IgD-negative memory B cell (primary cell): ENCODE data around the gene TMEM225. TPM values are rescaled to one million over a fixed set of nuclear protein-coding genes. Genes with fewer than 3 reads are reported as not detected.
"Not testable (repeated sequence)": the region's sequence is repeated elsewhere in the genome, so short reads cannot be mapped to it uniquely, and the experiment has no call there.

Experiments used
- H3K27ac Mint-ChIP-seq, 3 donors: one replicate each; pipeline ENCODE4 v1.8.0; 2020 to 2022; ENCODE audit warnings: mild to moderate bottlenecking in 3 of 3, mixed read lengths in 3 of 3, moderate library complexity in 1 of 3
- H3K27me3 Mint-ChIP-seq: one replicate; pipeline ENCODE4 v1.8.0; 2021; ENCODE audit warnings: mixed read lengths
- H3K36me3 Mint-ChIP-seq: one replicate; pipeline ENCODE4 v1.8.0; 2020; ENCODE audit warnings: mild to moderate bottlenecking, mixed read lengths
- H3K4me1 Mint-ChIP-seq, 3 donors: one replicate each; pipeline ENCODE4 v1.8.0; 2020 to 2022; ENCODE audit warnings: mixed read lengths in 3 of 3, mild to moderate bottlenecking in 1 of 3
- H3K4me3 Mint-ChIP-seq, 4 donors: one replicate each; pipeline ENCODE4 v1.8.0; 2020 to 2022; ENCODE audit warnings: mild to moderate bottlenecking in 4 of 4, mixed read lengths in 4 of 4, moderate library complexity in 3 of 4
- H3K9me3 Mint-ChIP-seq, 3 donors: one replicate each; pipeline ENCODE4 v1.8.0; 2020 to 2021; ENCODE audit warnings: mixed read lengths in 3 of 3, mild to moderate bottlenecking in 1 of 3
- polyA plus RNA-seq: library from polyadenylated mRNA; unstranded; fragments of 300-500 nt; fragmentation: Illumina TruSeq; gene quantifications from one replicate; pipeline ENCODE4 v1.2.3, GENCODE V29; 2021

TMEM225 gene
- polyA plus RNA-seq, result not detected

GRCh38 chr11:123885570-123885969 lies at the start of gene TMEM225:
TSS of gene TMEM225 (minus strand) at chr11:123885670. CDS start at chr11:123885425, 245 bp downstream.
- no peaks in the 10 kb centered on the region for H3K27me3 Mint-ChIP-seq
- no peaks in the 10 kb centered on the region for H3K4me1 Mint-ChIP-seq
- no peaks in the 10 kb centered on the region for H3K9me3 Mint-ChIP-seq
- H3K27ac Mint-ChIP-seq, result peak within 1 kb of the TSS in 1 of 3 donors; percentile 17
- H3K4me3 Mint-ChIP-seq, result no peak within 1 kb of the TSS
- no peaks in the 10 kb centered on the region for H3K36me3 Mint-ChIP-seq

GRCh38 chr11:123924027-123924426 lies 38.6 kb upstream of the TMEM225 start:
- Mint-ChIP-seq H3K4me3 (no peak overlapping the region), H3K27me3 (no peaks in the 10 kb centered on the region)

GRCh38 chr11:123920943-123921342 lies 35.5 kb upstream of the TMEM225 start:
- Mint-ChIP-seq H3K36me3 (no peaks in the 10 kb centered on the region), H3K27ac (no peak overlapping the region)

More at GRCh38 chr11:123924027-123924426, 38.6 kb upstream of the TMEM225 start:
- Mint-ChIP-seq H3K9me3 (peaks cover 0 to 5% (median 2%) of the 10 kb centered on the region in 3 donors), H3K27ac (no peak overlapping the region), H3K36me3 (peaks cover 2% of the 10 kb centered on the region), H3K4me1 (no peaks in the 10 kb centered on the region)

GRCh38 chr11:123905826-123906225 lies 20.4 kb upstream of the TMEM225 start:
- peaks cover 0 to 1% (median 0%) of the 10 kb centered on the region in 3 donors for H3K4me1 Mint-ChIP-seq
- H3K36me3 Mint-ChIP-seq, result no peaks in the 10 kb centered on the region
- H3K9me3 Mint-ChIP-seq, result no peaks in the 10 kb centered on the region
- no peak overlapping the region for H3K27ac Mint-ChIP-seq
- no peak overlapping the region for H3K4me3 Mint-ChIP-seq
- peaks cover 1% of the 10 kb centered on the region for H3K27me3 Mint-ChIP-seq

More at GRCh38 chr11:123920943-123921342, 35.5 kb upstream of the TMEM225 start:
- Mint-ChIP-seq H3K4me1 (no peaks in the 10 kb centered on the region), H3K27me3 (no peaks in the 10 kb centered on the region), H3K9me3 (peaks cover 0 to 8% (median 0%) of the 10 kb centered on the region in 3 donors), H3K4me3 (no peak overlapping the region)

GRCh38 chr11:123904932-123905331 lies 19.5 kb upstream of the TMEM225 start:
- peaks cover 1% of the 10 kb centered on the region for H3K27me3 Mint-ChIP-seq
- peaks cover 0 to 1% (median 0%) of the 10 kb centered on the region in 3 donors for H3K4me1 Mint-ChIP-seq
- H3K9me3 Mint-ChIP-seq, result no peaks in the 10 kb centered on the region
- no peak overlapping the region for H3K4me3 Mint-ChIP-seq
- no peaks in the 10 kb centered on the region for H3K36me3 Mint-ChIP-seq
- H3K27ac Mint-ChIP-seq, result no peak overlapping the region

- Mint-ChIP-seq H3K27me3 (peaks cover 1% of the 10 kb centered on the region), H3K4me3 (no peak overlapping the region), H3K4me1 (peaks cover 0 to 1% (median 0%) of the 10 kb centered on the region in 3 donors), H3K27ac (no peak overlapping the region), H3K9me3 (no peaks in the 10 kb centered on the region), H3K36me3 (no peaks in the 10 kb centered on the region)
Measured at GRCh38 chr11:123903932-123904331, 18.5 kb upstream of the TMEM225 start.

- peaks cover 1% of the 10 kb centered on the region for H3K27me3 Mint-ChIP-seq
- H3K4me3 Mint-ChIP-seq, result no peak within 1 kb of the TSS
- no peak within 1 kb of the TSS for H3K27ac Mint-ChIP-seq
- peaks cover 0 to 1% (median 0%) of the 10 kb centered on the region in 3 donors for H3K4me1 Mint-ChIP-seq
- H3K36me3 Mint-ChIP-seq, result no peaks in the 10 kb centered on the region
- H3K9me3 Mint-ChIP-seq, result no peaks in the 10 kb centered on the region
Measured at GRCh38 chr11:123901867-123902266, 16.4 kb upstream of the TMEM225 start, which contains the start of gene OR8D4. TSS of gene OR8D4 (plus strand) at chr11:123902167. CDS start at chr11:123906432, 4,265 bp downstream.

- no peak overlapping the region for H3K27ac Mint-ChIP-seq
- H3K9me3 Mint-ChIP-seq, result no peaks in the 10 kb centered on the region
- no peak overlapping the region for H3K4me3 Mint-ChIP-seq
- peaks cover 0 to 1% (median 0%) of the 10 kb centered on the region in 3 donors for H3K4me1 Mint-ChIP-seq
- H3K27me3 Mint-ChIP-seq, result no peaks in the 10 kb centered on the region
- H3K36me3 Mint-ChIP-seq, result no peaks in the 10 kb centered on the region
Measured at GRCh38 chr11:123899792-123900191, 14.3 kb upstream of the TMEM225 start.

- Mint-ChIP-seq H3K27me3 (no peaks in the 10 kb centered on the region), H3K4me1 (no peaks in the 10 kb centered on the region), H3K9me3 (no peaks in the 10 kb centered on the region), H3K27ac (no peak overlapping the region), H3K36me3 (no peaks in the 10 kb centered on the region), H3K4me3 (no peak overlapping the region)
Measured at GRCh38 chr11:123892031-123892430, 6.6 kb upstream of the TMEM225 start.

- Mint-ChIP-seq H3K36me3 (no peaks in the 10 kb centered on the region), H3K27ac (no peak overlapping the region), H3K9me3 (no peaks in the 10 kb centered on the region), H3K4me1 (no peaks in the 10 kb centered on the region), H3K4me3 (no peak overlapping the region), H3K27me3 (peaks cover 2% of the 10 kb centered on the region)
Measured at GRCh38 chr11:123880912-123881311, 4.6 kb downstream of the TMEM225 start.

- not testable (repeated sequence) for H3K27ac Mint-ChIP-seq, H3K4me1 Mint-ChIP-seq, H3K36me3 Mint-ChIP-seq, H3K27me3 Mint-ChIP-seq, H3K4me3 Mint-ChIP-seq, H3K9me3 Mint-ChIP-seq
Measured at GRCh38 chr11:123867795-123868194, 17.7 kb downstream of the TMEM225 start.

- not testable (repeated sequence) for H3K27ac Mint-ChIP-seq, H3K27me3 Mint-ChIP-seq, H3K4me3 Mint-ChIP-seq, H3K36me3 Mint-ChIP-seq, H3K4me1 Mint-ChIP-seq, H3K9me3 Mint-ChIP-seq
Measured at GRCh38 chr11:123865293-123865692, 20.2 kb downstream of the TMEM225 start.

GRCh38 chr11:123859731-123860130 lies 25.7 kb downstream of the TMEM225 start:
- H3K4me3 Mint-ChIP-seq, result no peak overlapping the region
- H3K4me1 Mint-ChIP-seq, result no peaks in the 10 kb centered on the region
- no peak overlapping the region for H3K27ac Mint-ChIP-seq
- peaks cover 0 to 7% (median 0%) of the 10 kb centered on the region in 3 donors for H3K9me3 Mint-ChIP-seq
- no peaks in the 10 kb centered on the region for H3K36me3 Mint-ChIP-seq
- no peaks in the 10 kb centered on the region for H3K27me3 Mint-ChIP-seq

- no peak overlapping the region for H3K27ac Mint-ChIP-seq
- peaks cover 0 to 7% (median 0%) of the 10 kb centered on the region in 3 donors for H3K9me3 Mint-ChIP-seq
- no peak overlapping the region for H3K4me3 Mint-ChIP-seq
- no peaks in the 10 kb centered on the region for H3K4me1 Mint-ChIP-seq
- peaks cover 6% of the 10 kb centered on the region for H3K27me3 Mint-ChIP-seq
- H3K36me3 Mint-ChIP-seq, result peaks cover 2% of the 10 kb centered on the region
Measured at GRCh38 chr11:123856444-123856843, 29.0 kb downstream of the TMEM225 start.

- H3K27me3 Mint-ChIP-seq, result peaks cover 7% of the 10 kb centered on the region
- H3K27ac Mint-ChIP-seq, result no peak overlapping the region
- H3K36me3 Mint-ChIP-seq, result peaks cover 2% of the 10 kb centered on the region
- no peaks in the 10 kb centered on the region for H3K4me1 Mint-ChIP-seq
- H3K4me3 Mint-ChIP-seq, result no peak overlapping the region
- peaks cover 0 to 7% (median 4%) of the 10 kb centered on the region in 3 donors for H3K9me3 Mint-ChIP-seq
Measured at GRCh38 chr11:123853038-123853437, 32.4 kb downstream of the TMEM225 start.

- H3K27me3 Mint-ChIP-seq, result peaks cover 7% of the 10 kb centered on the region
- H3K9me3 Mint-ChIP-seq, result peaks cover 0 to 7% (median 4%) of the 10 kb centered on the region in 3 donors
- no peak overlapping the region for H3K27ac Mint-ChIP-seq
- peaks cover 2% of the 10 kb centered on the region for H3K36me3 Mint-ChIP-seq
- H3K4me3 Mint-ChIP-seq, result no peak overlapping the region
- H3K4me1 Mint-ChIP-seq, result no peaks in the 10 kb centered on the region
Measured at GRCh38 chr11:123852321-123852720, 33.1 kb downstream of the TMEM225 start.
